GM19351 (cell line): ENCODE measurements around the gene CCDC51.

Source experiments
- ATAC-seq: cut with Tn5 transposase; IDR thresholded peaks from one replicate; pipeline ENCODE4 v1.9.1; 2021; ENCODE audit warnings: mild to moderate bottlenecking, moderate library complexity; ENCODE audit not compliant: unreplicated experiment

CCDC51 gene

GRCh38 chr3:48435223-48435595 lies 4.7 kb downstream of the CCDC51 start:
- ATAC-seq, result no peak

- no peak for ATAC-seq
These were observed 5.2 kb downstream of the CCDC51 start for GRCh38 chr3:48434591-48435222.

GRCh38 chr3:48433472-48434118 lies 6.3 kb downstream of the CCDC51 start:
- no peak for ATAC-seq

- ATAC-seq, result no peak
These were observed 7.2 kb downstream of the CCDC51 start for GRCh38 chr3:48432411-48433371.

- no peak for ATAC-seq
These were observed 8.5 kb downstream of the CCDC51 start for GRCh38 chr3:48431224-48432029.

- no peak for ATAC-seq
These were observed 9.2 kb downstream of the CCDC51 start for GRCh38 chr3:48430708-48431101.

- ATAC-seq, result no peak
These were observed 9.8 kb downstream of the CCDC51 start, which contains the start of gene PLXNB1 for GRCh38 chr3:48429960-48430707. PLXNB1 (minus strand) TSS chr3:48430086; CDS start chr3:48424611, 5,475 bp downstream.

GRCh38 chr3:48429317-48429959 lies 10.5 kb downstream of the CCDC51 start:
- no peak for ATAC-seq

- ATAC-seq, result no peak
These were observed 11.2 kb downstream of the CCDC51 start for GRCh38 chr3:48428572-48429316.

- ATAC-seq, result no peak
These were observed 11.8 kb downstream of the CCDC51 start for GRCh38 chr3:48428088-48428571.

- ATAC-seq, result no peak
These were observed 12.3 kb downstream of the CCDC51 start for GRCh38 chr3:48427630-48427962.

- no peak for ATAC-seq
These were observed 12.8 kb downstream of the CCDC51 start for GRCh38 chr3:48426944-48427629.

- no peak for ATAC-seq
These were observed 13.5 kb downstream of the CCDC51 start for GRCh38 chr3:48426401-48426909.

- ATAC-seq, result no peak
These were observed 14.6 kb downstream of the CCDC51 start for GRCh38 chr3:48425281-48425812.

- no peak for ATAC-seq
These were observed 15.8 kb downstream of the CCDC51 start for GRCh38 chr3:48423883-48424695.

GRCh38 chr3:48423241-48423882 lies 16.6 kb downstream of the CCDC51 start:
- no peak for ATAC-seq
